GM18867 (cell line): ENCODE data around the gene PIPOX.

Experiments
- ATAC-seq: cut with Tn5 transposase; IDR thresholded peaks from one replicate; pipeline ENCODE4 v1.9.1; 2021; ENCODE audit warnings: mild to moderate bottlenecking, moderate library complexity; ENCODE audit not compliant: unreplicated experiment

PIPOX gene

DNA sequence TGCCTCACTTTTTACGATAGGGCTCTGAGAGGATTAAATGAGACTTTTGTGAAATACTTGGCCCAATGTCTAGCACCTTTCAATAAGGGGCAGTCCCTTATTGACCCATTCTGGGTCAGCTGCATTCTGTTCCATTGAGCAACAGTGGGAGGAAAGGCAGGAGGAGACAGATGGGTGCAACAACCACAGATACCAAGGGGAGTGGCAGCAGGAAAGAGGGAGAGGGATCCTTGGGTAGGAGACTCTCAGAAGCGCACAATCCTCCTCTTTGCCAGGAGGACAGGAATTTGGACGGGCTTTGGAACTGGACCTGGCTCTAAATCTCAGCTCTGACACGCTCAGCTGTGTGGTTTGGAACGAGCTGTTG is 3.5 kb downstream of the PIPOX start:
- ATAC-seq: no peak

DNA sequence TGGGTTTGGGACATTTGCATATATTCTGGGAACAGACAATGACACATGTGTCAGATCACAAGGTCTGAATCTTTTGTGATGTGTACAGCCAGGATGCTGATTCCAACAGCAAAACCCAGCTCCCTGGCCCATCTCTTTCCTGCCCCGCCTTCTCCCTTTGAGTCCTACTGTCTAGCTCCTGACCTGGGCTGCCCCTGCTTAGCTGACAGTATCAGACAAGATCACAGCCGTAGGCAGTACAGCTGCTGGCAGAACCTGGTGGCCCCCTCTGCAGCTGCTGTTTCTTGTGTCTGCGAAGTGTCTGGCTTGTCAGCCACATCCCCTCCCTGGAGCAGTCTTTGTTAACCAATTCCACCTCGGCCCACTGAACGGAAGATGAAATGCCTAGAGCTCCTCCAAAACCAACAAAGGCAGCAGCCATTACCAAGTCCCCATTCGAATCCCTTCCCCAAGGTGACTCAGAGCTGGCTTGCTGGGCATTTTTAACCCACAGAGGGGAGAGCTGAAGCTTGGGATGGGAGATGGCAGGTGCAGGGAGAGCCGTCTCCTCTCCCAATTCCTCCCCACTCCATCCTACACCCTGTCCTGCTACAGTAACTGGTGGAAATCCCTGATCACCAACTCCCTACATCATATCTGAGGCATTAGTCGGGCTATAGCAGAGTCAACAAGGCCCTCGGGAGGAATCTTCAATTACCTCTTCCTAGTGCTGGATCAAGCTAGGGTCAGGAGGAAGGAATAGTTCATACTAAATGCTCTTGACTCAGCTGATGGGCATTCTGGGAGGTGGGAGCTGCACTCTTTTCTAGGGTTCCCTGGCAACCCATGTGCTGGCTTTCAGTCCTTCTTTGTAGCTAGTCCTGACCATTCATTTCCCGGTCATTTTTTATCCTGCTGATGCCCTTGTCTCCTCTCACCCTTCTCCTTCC is 5.8 kb downstream of the PIPOX start:
- no peak for ATAC-seq

DNA sequence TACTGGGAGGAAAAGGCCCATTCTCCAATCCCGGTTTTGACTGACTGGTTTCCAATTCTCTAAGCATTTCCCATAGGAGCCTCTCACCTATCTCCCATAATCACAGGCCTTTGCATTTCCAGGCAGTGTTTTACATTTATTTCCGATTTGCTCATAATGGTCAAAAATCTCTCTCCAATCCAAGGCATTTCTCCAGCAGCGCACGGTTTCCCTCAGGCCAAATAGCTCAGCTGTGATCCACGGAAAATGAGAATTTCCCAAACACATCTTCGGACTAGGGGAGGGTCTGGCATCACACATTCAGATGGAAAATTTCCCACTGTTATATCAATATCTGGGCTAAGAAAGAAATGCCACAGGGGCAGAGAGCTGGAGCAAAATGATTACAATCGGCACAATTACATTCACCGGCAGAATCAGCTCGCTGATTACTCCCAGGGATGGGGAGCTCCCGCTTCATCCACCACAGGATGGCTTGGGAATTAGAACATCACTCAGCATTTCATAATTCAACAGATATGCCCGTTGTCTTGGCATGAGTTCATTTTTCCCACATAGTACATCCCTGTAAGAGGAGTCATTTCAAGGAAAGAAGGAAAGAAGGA is 6.7 kb downstream of the PIPOX start:
- ATAC-seq: no peak

DNA sequence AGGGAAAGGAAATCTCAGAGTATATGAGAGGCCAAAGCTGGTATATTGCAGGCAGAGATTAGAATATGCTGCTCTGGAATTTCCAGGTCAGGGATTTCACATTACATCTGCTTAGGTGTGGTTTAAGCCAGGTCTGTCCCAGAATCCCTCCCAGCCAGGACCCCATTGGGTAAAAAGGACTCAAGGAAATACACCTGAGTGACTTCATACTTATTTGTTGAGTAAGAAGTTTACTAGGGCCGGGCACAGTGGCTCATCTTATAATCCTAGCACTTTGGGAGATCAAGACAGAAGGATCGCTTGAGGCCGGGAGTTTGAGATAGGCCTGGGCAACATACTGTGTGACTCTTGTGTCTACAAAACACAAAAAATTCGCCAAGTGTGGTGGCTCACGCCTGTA is 7.2 kb downstream of the PIPOX start:
- no peak for ATAC-seq

DNA sequence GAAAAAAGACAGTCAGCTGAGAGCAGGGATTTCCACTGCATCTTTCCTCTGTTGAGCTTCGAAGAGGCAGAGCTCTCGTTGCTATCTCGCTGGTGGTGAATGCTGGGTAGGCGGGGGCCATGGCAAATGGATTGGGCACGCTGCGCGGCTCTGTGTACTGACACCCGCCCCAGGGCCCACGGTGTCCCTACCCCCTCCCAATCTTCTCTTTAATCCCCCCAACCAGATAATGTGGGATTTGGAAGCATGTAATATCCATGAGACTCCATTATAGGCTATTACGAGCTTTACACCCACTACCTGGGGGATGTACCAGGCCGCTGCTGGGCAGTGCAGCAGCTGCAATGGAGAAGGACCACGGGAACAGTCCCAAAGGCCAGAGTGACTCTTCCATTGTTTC is 8.3 kb downstream of the PIPOX start:
- no peak for ATAC-seq

DNA sequence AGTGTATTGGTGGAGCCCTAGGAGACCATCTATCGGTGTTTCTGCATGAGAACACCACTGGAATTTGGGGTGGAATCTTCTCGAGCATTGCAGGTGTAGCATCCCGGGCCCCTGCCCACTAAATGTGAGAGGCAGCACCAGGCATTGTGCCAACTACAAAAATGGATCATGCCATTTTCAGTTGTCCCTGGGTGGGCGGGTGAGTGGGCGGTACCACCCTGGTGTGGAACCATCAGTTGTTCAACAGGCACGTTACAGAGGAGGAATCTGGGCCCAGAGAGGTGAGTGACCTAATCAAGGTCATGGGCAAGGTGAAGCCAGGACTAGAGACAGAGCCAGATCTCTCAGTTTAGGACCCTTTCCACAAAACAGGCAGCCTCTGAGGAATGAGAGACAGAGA is 8.8 kb downstream of the PIPOX start:
- ATAC-seq: no peak

DNA sequence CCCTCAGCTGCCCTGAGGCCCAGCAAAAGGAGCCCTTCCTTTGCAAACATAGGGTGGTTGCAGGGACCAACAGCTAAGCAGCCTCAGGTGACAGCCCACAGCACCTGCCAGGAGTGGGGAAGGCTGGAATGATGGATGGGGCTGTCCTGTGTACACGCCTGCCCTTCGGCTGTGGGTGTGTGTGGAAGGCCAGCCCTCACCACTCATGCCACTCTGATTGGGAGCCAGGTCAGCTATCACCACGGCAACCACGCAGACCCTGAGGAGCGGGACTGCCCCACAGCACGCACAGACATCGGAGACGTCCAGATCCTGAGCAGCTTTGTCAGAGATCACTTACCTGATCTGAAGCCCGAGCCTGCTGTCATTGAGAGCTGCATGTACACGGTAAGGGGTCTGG is 11.9 kb downstream of the PIPOX start:
- ATAC-seq: no peak

DNA sequence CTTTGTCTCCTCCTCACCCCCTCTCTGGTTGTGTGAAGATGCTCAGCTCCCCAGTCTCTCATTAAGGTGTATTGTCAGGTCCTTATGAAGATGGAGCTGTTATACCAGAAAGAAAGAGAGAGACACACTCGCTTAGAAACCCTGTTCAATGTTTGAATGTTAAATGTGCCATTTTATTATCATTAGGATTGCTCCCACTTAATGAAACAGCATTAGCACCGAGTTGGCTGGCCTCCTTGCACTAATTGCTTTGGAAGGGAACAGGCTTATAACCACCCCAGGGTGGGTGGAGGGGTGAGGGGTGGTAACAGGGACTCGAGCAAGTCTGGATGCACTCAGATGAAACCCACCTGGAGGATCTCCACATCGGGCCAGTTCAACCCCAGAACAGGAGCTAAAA is 14.4 kb downstream of the PIPOX start:
- no peak for ATAC-seq

DNA sequence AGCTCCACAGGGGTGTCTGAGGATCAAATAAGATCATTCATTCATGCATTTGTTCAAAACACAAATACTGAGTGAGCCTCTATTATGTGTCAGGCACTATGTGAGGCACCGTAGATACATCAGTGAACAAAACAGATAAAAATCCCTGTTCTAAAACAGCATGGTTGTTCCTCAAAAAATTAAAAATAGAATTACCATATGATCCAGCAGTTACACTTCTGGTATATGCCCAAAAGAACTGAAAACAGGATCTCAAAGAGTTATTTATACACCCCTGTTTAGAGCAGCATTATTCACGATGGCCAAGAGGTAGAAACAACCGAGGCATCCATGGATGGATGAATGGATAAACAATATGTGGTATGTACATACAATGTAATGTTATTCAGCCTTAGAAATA is 15.4 kb downstream of the PIPOX start:
- no peak for ATAC-seq

DNA sequence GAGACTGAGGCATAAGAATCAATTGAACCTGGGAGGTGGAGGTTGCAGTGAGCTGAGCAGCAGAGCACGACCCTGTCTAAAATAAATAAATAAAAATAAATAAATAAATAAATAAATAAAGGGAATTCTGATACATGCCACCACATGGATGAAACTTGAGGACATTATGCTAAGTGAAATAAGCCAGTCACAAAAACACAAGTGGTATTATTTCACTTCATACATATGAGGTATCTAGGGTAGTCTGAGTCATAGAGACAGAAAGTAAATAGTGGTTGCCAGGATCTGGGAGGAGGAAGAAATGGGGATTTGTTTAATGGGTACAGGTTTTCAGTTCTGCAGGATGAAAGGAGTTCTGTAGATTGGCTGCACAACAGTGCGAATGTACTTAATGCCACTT is 16.3 kb downstream of the PIPOX start:
- no peak for ATAC-seq

DNA sequence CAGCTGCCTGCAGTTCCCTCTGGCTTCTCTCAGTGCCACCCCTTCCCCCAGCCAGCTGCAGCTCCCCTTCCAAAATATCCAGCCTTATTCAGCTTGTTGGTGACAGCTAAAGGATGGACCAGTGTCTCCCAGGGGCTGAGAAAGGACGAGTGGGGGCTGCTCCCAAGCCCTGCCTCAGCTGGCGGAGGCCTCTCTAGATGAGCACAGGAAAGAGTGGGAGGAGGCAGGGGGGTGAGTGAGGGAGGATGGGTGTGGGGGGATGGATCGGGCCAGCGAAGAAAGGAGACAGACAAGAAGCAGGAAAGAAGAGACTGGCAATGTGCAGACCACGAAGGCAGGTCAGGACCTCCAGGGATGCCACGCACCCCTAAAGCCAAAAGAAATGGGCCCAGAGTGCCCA is 17.5 kb downstream of the PIPOX start:
- ATAC-seq: no peak

DNA sequence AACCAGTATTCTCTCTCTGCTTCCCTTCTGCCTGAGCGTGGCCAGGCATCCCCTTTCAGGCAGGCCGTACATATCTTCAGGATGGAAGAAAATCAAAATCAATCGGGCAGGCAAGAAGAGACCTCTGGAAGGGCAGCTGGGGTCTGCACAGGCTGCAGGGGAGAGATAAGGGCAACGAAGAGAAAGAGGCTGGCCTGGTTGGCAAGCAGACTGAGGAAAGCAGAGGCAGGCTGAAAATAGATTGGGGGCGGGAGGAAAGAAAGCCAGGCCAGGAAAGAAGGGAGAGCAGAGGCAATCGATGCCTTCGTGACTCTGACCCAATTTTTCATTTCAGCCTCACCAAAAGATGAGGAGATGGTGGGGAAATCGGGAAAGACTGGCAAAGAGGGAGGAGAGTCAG is 18.1 kb downstream of the PIPOX start:
- ATAC-seq: no peak

DNA sequence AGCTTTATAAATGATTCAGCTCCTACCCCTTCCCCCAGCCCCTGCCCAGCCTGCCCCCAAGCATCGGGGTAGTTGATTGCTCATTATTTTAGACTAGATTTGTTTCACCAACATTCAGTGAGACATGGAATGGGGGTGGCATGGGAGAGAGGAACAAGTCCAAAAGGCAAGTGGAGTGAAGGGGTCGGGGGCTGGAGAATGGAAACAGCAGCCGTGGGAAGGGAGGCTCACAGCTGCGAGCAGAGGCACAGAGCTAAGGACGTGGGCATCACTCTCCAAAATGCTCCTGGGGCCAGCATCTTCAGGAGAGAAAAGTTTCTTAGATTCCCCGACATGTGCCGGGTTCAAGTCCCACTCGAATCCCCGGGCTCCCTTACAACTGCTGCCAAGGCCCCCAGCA is 19.3 kb downstream of the PIPOX start:
- ATAC-seq: no peak

DNA sequence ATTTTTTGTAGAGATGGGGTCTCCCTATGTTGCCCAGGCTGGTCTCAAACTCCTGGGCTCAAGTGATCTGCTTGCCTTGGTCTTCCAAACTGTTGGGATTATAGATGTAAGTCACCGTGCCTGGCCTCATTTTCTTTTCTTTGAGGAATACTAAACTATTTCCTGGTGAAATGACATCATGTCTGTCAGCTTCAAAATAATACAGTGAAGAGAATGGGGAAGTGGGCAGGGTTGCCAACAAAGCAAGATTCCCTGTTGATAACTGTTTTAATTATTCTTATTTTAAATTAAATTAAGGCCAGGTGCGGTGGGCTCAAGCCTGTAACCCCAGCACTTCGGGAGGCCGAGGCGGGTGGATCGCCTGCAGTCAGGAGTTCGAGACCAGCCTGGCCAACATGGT is 21.1 kb downstream of the PIPOX start:
- no peak for ATAC-seq

DNA sequence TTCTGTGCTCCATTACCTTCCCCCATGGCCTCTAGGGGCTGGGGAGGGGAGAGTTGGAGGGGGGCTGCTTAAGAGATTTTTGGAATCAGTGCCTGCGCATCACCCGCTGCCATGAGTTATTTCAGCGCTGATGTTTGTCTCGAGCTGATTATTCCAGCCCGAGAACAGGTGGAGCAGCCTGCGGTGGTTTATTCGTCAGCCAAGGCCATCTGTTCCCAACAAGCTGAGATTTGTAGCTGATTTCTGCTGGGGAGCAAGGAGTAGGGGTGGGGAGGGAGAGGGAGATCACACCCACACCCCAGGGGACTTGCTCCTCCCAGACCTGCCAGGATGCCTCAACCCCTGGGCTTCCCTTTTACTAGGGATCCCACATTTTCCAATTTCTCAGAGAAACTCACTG is 23.1 kb downstream of the PIPOX start:
- no peak for ATAC-seq

DNA sequence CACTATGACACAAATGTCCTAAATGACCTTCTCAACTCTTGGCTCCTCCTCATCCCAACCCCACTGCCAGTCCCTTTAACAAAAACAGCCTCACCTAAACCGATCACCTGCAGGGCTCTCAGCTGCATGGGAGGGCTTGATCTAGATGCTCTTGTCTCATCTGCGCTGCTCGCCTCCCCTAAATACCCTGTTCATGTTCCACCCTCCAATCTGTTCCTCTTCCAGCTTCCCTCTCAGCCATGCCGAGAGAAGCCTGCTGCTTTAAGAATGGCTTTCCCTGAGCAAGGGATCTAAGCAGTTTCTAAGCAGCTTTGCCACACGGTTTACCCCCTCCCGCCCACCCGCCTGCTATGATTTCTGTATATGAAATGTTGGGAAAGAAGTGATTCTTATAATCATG is 23.7 kb downstream of the PIPOX start:
- ATAC-seq: no peak

DNA sequence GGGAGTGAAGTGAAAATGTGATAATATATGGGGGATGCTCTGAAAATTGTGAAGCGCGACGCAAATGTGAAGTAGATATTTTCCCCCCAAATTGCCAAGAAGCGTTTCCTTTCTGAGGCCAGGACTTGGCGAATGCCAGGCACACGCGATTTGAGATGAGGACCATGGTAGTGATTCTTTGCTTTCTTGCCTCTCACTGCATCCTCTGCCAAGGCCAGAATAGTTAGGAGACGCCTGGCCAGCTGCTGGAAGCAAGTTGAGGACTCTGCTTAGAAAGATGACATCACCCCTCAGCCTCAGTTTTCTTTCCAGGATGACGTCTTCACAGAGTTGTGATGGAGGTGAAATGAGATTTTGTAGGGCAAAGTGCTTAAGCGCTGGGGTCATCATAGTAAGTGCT is 25.9 kb downstream of the PIPOX start:
- no peak for ATAC-seq

DNA sequence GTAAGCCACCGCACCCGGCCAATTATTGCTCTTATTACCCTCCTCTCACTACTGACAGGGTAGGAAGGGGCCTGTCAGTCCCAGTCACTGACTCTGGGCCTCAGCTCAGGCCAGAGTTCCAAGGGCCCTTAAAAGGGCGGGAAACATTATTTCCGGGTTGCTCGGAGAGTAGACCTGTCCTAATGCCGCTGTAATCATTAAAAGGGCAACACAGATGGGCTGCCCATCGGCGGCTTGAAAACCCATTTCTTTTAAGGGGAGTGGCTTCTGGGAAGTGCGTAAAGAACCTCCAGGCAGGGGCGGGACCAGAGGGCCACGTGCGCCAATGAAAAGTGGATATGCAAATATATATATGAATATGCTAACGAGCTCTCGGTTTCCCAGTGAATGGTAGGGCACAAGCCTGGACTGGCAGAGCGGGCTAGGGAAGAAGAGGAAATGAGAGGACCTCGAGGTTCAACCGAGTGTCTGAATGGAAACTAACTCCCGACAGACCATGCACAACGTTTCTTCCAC is 26.6 kb downstream of the PIPOX start:
- ATAC-seq: no peak

DNA sequence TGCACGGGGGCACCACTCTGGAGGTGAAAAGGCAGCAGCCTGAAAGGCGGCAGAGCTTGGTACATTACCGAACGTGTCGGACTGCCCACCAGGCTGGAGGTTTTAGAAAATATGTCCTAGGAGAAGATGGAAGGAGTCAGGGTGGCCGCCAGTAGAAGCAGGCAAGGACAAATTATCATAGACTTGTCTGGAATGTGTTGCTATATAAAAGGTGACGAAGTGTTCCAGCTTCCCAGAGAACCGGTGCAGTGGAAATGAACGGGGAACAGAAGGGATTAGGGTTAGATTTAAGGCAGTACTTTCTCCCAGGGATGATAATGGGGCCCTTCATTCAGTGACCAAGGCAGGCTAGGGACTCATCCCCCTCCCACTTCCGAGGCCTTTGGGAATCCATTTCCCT is 27.4 kb downstream of the PIPOX start:
- no peak for ATAC-seq

DNA sequence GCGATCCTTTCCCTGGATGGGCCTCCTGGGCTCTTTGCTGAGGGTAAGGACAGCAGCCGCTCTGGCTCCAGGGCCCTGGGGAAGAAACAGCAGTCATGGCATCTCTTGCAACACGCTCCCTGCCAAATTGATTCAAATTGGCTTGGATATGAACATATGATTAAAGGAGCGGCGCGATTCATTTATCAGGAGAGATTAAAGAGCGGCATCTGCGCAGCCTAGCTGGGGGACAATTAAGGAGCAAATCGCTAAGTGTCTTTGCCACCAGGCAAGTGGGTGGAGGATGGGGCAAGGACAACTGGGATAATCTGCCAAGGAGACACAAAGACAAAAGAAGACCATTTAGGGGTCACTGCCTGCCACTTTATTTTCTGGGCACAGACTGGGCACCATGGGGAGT is 27.8 kb downstream of the PIPOX start:
- no peak for ATAC-seq

DNA sequence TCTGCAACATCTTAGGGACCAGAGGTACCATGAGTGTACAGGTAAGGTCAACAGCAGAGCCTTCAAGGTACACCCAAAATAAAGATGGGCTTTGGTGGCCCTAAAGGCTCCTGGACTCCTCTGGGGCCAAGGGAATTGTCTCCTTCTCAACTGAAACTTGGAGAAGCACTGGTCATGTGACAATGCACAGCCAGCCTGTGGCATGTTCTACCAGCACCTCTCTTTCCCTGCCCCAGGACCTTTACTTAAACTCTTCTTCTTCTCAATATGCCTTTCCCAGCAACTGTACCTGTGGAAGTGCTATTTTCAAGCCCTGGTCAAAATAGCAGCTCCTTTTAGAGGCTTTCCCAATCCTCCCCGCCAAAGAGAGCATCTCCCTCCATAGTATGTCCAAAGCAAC is 28.4 kb downstream of the PIPOX start:
- ATAC-seq: no peak

DNA sequence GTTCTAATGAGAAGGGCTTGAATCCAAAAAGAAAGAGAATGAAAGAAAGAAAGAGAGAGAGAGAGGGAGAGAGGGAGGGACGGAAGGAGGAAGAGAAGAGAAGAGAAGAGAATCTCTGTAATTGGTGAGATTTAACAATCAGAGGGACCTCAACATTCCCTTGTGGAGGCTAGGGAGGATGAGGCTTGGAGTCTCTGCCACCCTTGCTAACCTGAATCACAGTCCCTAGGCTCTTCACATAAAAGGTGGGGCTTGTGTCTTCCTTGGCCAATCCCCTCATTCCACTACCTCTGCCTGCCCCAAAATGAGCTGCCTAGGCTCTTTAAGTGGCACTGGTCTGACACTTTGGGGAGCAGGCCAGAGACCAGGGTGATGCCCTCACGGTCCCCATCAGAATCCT is 30.1 kb downstream of the PIPOX start:
- ATAC-seq: no peak

DNA sequence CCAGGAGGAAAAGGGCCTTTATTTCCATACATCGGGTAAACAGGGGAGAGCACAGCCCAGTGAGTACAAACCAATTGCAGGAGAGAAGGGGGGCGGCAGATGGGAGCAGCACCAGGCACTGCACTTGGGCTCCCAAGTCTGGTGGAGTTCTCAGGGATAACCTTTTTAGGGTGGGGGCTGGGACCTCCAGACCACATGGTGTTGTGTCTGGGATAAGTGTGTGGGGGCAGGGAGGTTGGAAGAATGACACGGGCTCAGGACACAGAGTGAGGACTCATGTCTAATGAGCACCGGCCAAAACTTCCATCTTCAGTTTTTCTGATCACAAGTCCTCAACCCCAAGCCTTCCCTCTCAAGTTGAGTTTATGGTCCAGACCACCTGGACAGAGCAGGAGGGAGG is 30.6 kb downstream of the PIPOX start:
- no peak for ATAC-seq
